PFSK-1 (cell line): ENCODE results near the gene TMEM63C.

Experiments used
- FOXP2 ChIP-seq: optimal IDR thresholded peaks from 2 replicates; pipeline ENCODE3; 2011; ENCODE audit warnings: borderline replicate concordance, control low read depth, inconsistent platforms; ENCODE audit not compliant: insufficient read depth; ENCODE audit errors: extremely low read length, extremely low read depth
- POLR2AphosphoS5 ChIP-seq: IDR thresholded peaks from 2 replicates; pipeline ENCODE4 v1.6.1; 2012; ENCODE audit warnings: low read depth, mild to moderate bottlenecking, control low read depth, low read length, moderate library complexity
- SIN3A ChIP-seq: IDR thresholded peaks from 2 replicates; pipeline ENCODE4 v1.6.1; 2012; ENCODE audit warnings: mild to moderate bottlenecking, low read length, moderate library complexity, borderline replicate concordance; ENCODE audit not compliant: insufficient read depth
- TAF1 ChIP-seq: IDR thresholded peaks from 2 replicates; pipeline ENCODE4 v1.6.1; 2012; ENCODE audit warnings: low read length, control low read depth, borderline replicate concordance; ENCODE audit not compliant: insufficient read depth
- TF ChIP-seq, protein P1 (sequence below), 2 experiments: IDR thresholded peaks; 2 replicates each; pipeline versions ENCODE4 v1.6.1 to v1.8.0; 2011 to 2012; ENCODE audit warnings: low read depth in 2 of 2, low read length in 2 of 2, control low read depth in 1 of 2, inconsistent platforms in 1 of 2, mild to moderate bottlenecking in 1 of 2, moderate library complexity in 1 of 2; ENCODE audit not compliant: insufficient read depth in 1 of 2

The TMEM63C gene

DNA sequence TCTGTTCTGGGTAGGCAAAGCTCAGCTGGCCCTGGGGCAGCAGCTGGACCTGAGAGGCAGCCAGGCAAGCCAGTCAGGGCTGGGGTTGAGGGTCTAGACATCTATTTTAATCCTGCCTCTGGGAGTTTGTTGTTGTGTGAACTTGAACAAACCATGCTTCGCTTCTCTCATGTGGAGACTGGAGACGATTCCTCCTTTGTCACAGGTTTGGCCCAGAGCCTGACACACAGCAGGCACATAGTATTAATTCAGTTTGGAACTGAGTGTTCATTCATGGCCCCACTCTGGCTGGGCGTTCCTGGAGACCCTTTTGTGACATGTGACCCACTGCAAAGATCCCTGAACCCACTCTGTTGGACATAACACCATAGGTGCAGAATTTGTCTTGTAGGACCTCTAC, 50.1 kb downstream of the TMEM63C start:
- TF ChIP-seq POLR2AphosphoS5 (no peak), FOXP2 (no peak), TAF1 (no peak), SIN3A (no peak)
- TF ChIP-seq, protein P1, sequence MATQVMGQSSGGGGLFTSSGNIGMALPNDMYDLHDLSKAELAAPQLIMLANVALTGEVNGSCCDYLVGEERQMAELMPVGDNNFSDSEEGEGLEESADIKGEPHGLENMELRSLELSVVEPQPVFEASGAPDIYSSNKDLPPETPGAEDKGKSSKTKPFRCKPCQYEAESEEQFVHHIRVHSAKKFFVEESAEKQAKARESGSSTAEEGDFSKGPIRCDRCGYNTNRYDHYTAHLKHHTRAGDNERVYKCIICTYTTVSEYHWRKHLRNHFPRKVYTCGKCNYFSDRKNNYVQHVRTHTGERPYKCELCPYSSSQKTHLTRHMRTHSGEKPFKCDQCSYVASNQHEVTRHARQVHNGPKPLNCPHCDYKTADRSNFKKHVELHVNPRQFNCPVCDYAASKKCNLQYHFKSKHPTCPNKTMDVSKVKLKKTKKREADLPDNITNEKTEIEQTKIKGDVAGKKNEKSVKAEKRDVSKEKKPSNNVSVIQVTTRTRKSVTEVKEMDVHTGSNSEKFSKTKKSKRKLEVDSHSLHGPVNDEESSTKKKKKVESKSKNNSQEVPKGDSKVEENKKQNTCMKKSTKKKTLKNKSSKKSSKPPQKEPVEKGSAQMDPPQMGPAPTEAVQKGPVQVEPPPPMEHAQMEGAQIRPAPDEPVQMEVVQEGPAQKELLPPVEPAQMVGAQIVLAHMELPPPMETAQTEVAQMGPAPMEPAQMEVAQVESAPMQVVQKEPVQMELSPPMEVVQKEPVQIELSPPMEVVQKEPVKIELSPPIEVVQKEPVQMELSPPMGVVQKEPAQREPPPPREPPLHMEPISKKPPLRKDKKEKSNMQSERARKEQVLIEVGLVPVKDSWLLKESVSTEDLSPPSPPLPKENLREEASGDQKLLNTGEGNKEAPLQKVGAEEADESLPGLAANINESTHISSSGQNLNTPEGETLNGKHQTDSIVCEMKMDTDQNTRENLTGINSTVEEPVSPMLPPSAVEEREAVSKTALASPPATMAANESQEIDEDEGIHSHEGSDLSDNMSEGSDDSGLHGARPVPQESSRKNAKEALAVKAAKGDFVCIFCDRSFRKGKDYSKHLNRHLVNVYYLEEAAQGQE (IDR thresholded peaks at IDR 0.05; ENCODE audit: insufficient read depth in 1 of 2, low read depth in 2 of 2, low read length in 2 of 2): no peak

DNA sequence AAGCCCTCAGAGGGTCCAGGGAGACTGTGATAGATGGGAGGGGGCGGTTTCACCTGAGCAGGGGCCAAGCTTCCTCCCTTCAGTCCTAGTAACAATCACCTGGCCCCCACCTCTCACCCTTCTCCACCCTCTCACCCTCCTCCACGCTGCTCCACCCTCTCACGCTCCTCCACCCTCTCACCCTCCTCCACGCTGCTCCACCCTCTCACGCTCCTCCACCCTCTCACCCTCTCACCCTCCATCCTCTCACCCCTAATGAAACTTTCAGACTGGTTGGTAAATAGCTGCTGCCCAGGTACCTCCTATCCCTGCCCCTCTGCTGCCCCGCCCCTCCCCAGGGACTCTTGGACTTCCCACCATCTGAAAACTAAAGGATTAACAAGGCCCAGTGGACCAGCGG, 55.2 kb downstream of the TMEM63C start:
- TF ChIP-seq FOXP2 (no peak), SIN3A (no peak), TAF1 (no peak), POLR2AphosphoS5 (no peak)
- TF ChIP-seq, protein P1 (IDR thresholded peaks at IDR 0.05; ENCODE audit: insufficient read depth in 1 of 2, low read depth in 2 of 2, low read length in 2 of 2): no peak

DNA sequence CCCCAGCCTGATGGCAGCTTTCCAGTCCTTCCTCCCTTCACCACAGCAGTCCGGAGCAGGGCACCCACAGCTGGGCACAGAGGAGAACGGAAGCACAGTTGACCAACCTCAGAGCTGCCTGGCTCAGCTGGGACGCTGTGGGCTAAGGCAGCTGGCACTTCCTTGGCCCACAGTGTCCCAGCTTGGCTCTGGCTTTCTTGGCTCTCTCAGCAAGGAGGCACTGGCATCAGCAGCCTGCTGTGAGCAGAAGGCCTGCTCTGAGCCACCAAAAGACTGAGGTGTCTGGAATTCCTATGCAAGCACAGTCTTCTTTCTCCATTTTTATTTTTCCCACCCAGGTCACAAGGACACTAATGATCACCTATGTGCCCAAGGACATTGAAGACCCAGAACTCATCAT, 56.8 kb downstream of the TMEM63C start:
- TF ChIP-seq, protein P1 (IDR thresholded peaks at IDR 0.05; ENCODE audit: insufficient read depth in 1 of 2, low read depth in 2 of 2, low read length in 2 of 2): no peak
- no peak for TF ChIP-seq TAF1
- TF ChIP-seq POLR2AphosphoS5: no peak
- no peak for TF ChIP-seq SIN3A
- no peak for TF ChIP-seq FOXP2

DNA sequence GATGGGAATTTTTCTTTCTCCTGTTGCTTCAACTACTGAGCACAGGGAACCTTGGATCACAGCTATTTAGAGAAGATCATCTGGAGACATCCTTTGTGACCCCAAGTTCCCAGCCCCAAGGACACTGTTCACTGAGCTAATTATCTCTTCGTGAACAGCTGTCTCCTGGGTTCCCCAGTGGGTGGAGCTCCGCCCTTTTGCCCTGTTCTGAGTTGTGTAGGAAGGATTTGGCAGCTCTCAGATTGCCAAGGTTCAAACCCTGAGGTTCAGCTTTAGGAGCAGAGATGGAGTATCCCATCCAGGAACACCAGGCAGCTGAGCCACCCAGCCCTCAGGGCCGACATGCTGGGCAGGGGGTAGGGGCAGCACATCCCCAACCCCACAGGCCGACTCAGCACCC, 57.4 kb downstream of the TMEM63C start:
- no peak for TF ChIP-seq FOXP2
- no peak for TF ChIP-seq SIN3A
- TF ChIP-seq POLR2AphosphoS5: no peak
- TF ChIP-seq, protein P1 (IDR thresholded peaks at IDR 0.05; ENCODE audit: insufficient read depth in 1 of 2, low read depth in 2 of 2, low read length in 2 of 2): no peak
- no peak for TF ChIP-seq TAF1

DNA sequence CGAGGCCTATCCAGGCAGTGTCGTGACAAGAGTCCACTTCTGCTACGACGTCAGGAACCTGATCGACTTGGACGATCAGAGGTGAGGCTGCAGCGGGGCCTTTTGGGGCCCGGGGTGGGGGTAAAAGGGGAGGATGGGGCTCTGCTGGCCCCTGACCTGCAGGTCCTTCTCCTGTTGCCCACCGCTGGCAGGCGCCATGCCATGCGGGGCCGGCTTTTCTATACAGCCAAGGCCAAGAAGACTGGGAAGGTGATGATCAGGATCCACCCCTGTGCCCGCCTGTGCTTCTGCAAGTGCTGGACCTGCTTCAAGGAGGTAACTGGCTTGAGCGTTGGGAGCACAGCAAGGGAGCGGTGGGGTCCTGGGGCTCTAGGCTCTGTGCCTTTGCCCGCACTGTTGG, 57.8 kb downstream of the TMEM63C start:
- TF ChIP-seq TAF1 (no peak), POLR2AphosphoS5 (no peak), SIN3A (no peak), FOXP2 (no peak)
- TF ChIP-seq, protein P1 (IDR thresholded peaks at IDR 0.05; ENCODE audit: insufficient read depth in 1 of 2, low read depth in 2 of 2, low read length in 2 of 2): no peak
